H1 (cell line): ENCODE measurements around the gene BCL2. TPM values are rescaled to one million over a fixed set of nuclear protein-coding genes. Genes with fewer than 3 reads are reported as not detected.

Experiments used
- ASH2L ChIP-seq: fragments of 200-600, 300-600 bp; sonication (generic); IDR thresholded peaks from one replicate; pipeline ENCODE4 v1.7.1; 2017; ENCODE audit warnings: low read length
- ATF3 ChIP-seq: IDR thresholded peaks from 2 replicates; pipeline ENCODE4 v1.6.1; 2011; ENCODE audit warnings: low read depth, mild to moderate bottlenecking, low read length; ENCODE audit not compliant: insufficient read depth
- CEBPB ChIP-seq: IDR thresholded peaks from 2 replicates; pipeline ENCODE4 v1.6.1; 2012; ENCODE audit warnings: low read depth, low read length
- CHD1 ChIP-seq: IDR thresholded peaks from 2 replicates; pipeline ENCODE4 v1.6.1; 2012; ENCODE audit warnings: low read depth, low read length, improper control_type of control experiment
- GABPA ChIP-seq: IDR thresholded peaks from 2 replicates; pipeline ENCODE4 v1.6.1; 2011; ENCODE audit warnings: mild to moderate bottlenecking, low read length, moderate library complexity, borderline replicate concordance; ENCODE audit not compliant: insufficient read depth
- GTF2F1 ChIP-seq: IDR thresholded peaks from 2 replicates; pipeline ENCODE4 v1.6.1; 2012; ENCODE audit warnings: low read depth, low read length, improper control_type of control experiment, borderline replicate concordance
- JUND ChIP-seq: IDR thresholded peaks from 2 replicates; pipeline ENCODE4 v1.6.1; 2011; ENCODE audit warnings: mild to moderate bottlenecking, improper control_type of control experiment, low read length
- MAFK ChIP-seq: IDR thresholded peaks from 2 replicates; pipeline ENCODE4 v1.6.1; 2012; ENCODE audit warnings: low read depth, mild to moderate bottlenecking, improper control_type of control experiment, low read length
- POLR2A ChIP-seq, 2 experiments: IDR thresholded peaks; 1 replicate in 1 of 2; 2 replicates in 1 of 2; pipeline ENCODE4 v1.6.1; 2011; ENCODE audit warnings: low read depth in 2 of 2, low read length in 2 of 2, mild to moderate bottlenecking in 2 of 2; ENCODE audit errors: control extremely low read depth in 1 of 2
- POLR2AphosphoS5 ChIP-seq: IDR thresholded peaks from 2 replicates; pipeline ENCODE4 v1.6.1; 2011; ENCODE audit warnings: low read depth, low read length
- RXRA ChIP-seq: IDR thresholded peaks from 2 replicates; pipeline ENCODE4 v1.6.1; 2011; ENCODE audit warnings: low read depth, mild to moderate bottlenecking, low read length, moderate library complexity; ENCODE audit not compliant: insufficient read depth
- SIN3A ChIP-seq, 2 experiments: IDR thresholded peaks in 1 of 2; conservative IDR thresholded peaks in 1 of 2; 2 replicates each; pipeline ENCODE4 v1.6.1; 2011 to 2012; ENCODE audit warnings: low read length in 2 of 2, improper control_type of control experiment in 1 of 2, low read depth in 1 of 2, mild to moderate bottlenecking in 1 of 2
- SIRT6 ChIP-seq: IDR thresholded peaks from one replicate; pipeline ENCODE4 v1.7.1; 2012; ENCODE audit warnings: low read length, inconsistent platforms
- SIX5 ChIP-seq: IDR thresholded peaks from 2 replicates; pipeline ENCODE4 v1.6.1; 2011; ENCODE audit warnings: mild to moderate bottlenecking, low read depth, low read length
- SP2 ChIP-seq: IDR thresholded peaks from 2 replicates; pipeline ENCODE4 v1.6.1; 2012; ENCODE audit warnings: mild to moderate bottlenecking, low read length, inconsistent platforms
- TAF7 ChIP-seq: optimal IDR thresholded peaks from 2 replicates; pipeline ENCODE3; 2011; ENCODE audit warnings: low read depth, mild to moderate bottlenecking, inconsistent platforms, low read length, moderate library complexity, borderline replicate concordance
- TBP ChIP-seq: IDR thresholded peaks from 2 replicates; pipeline ENCODE4 v1.6.1; 2011; ENCODE audit warnings: low read depth, low read length, improper control_type of control experiment
- TCF12 ChIP-seq: IDR thresholded peaks from 2 replicates; pipeline ENCODE4 v1.6.1; 2011; ENCODE audit warnings: low read depth, mild to moderate bottlenecking, low read length
- YY1 ChIP-seq: IDR thresholded peaks from 2 replicates; pipeline ENCODE4 v1.6.1; 2011; ENCODE audit warnings: low read depth, mild to moderate bottlenecking, low read length
- ZNF274 ChIP-seq: IDR thresholded peaks from 2 replicates; pipeline ENCODE4 v1.7.0; 2012; ENCODE audit warnings: low read length, borderline replicate concordance; ENCODE audit errors: extremely low read depth
- polyA plus RNA-seq, 7 experiments: library from polyadenylated mRNA; depleted of rRNA in 3 of 7; stranded (reverse) in 5 of 7; unstranded in 2 of 7; fragments of >200 nt in 5 of 7; fragments of 200-250 nt in 2 of 7; gene quantifications; 1 replicate in 5 of 7; 2 replicates in 1 of 7; 4 replicates in 1 of 7; pipeline versions ENCODE4 v1.2.1 to v1.2.3, GENCODE V29; 2011 to 2013; ENCODE audit warnings: missing spikeins in 2 of 7, mixed read lengths in 2 of 7
- total RNA-seq: library from RNA; stranded (reverse); fragmentation: NEBNext Ultra II Directional; extraction: Animal tissue kit (Norgen Biotek cat#: 25700); gene quantifications from 2 replicates; pipeline ENCODE4 v1.2.1, GENCODE V29; 2021
- TF ChIP-seq, protein P1 (sequence below): IDR thresholded peaks from 2 replicates; pipeline ENCODE4 v1.6.1; 2012; ENCODE audit warnings: low read length, inconsistent platforms
- TF ChIP-seq, protein P2 (sequence below): IDR thresholded peaks from 2 replicates; pipeline ENCODE4 v1.6.1; 2012; ENCODE audit warnings: inconsistent platforms

BCL2 gene
- total and polyA plus RNA-seq, 2 of the 8 experiments (the other 6 are each of a cell fraction or from before 2014, with no cell fraction given): 0.59 to 4.5 TPM

- TF ChIP-seq, protein P1, sequence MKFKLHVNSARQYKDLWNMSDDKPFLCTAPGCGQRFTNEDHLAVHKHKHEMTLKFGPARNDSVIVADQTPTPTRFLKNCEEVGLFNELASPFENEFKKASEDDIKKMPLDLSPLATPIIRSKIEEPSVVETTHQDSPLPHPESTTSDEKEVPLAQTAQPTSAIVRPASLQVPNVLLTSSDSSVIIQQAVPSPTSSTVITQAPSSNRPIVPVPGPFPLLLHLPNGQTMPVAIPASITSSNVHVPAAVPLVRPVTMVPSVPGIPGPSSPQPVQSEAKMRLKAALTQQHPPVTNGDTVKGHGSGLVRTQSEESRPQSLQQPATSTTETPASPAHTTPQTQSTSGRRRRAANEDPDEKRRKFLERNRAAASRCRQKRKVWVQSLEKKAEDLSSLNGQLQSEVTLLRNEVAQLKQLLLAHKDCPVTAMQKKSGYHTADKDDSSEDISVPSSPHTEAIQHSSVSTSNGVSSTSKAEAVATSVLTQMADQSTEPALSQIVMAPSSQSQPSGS: peak; percentile 85; the same call in 1 of the 2 replicates
- TF ChIP-seq SIRT6 (no peak), TAF7 (peak; percentile 52), SIX5 (no peak), TCF12 (no peak), CEBPB (no peak), TBP (peak; percentile 77), RXRA (no peak), SIN3A (conservative IDR thresholded peaks at IDR 0.05 in 1 of 2, IDR thresholded peaks at IDR 0.05 in 1 of 2; ENCODE audit: low read depth in 1 of 2, low read length in 2 of 2) (peak in 1 of 2 experiments; percentile 1; a peak in 1 of 4 replicates), CHD1 (no peak), GTF2F1 (peak; percentile 48; the same call in 1 of the 2 replicates), YY1 (peak; percentile 57), ZNF274 (no peak), MAFK (no peak), POLR2A (IDR thresholded peaks at IDR 0.05; ENCODE audit: control extremely low read depth in 1 of 2, low read depth in 2 of 2, low read length in 2 of 2) (peak; percentile 80 to 87), JUND (no peak; the same call in 1 of the 2 replicates), ASH2L (no peak), POLR2AphosphoS5 (peak; percentile 56), ATF3 (no peak), SP2 (no peak), GABPA (peak; percentile 7; the same call in 1 of the 2 replicates)
- TF ChIP-seq, protein P2, sequence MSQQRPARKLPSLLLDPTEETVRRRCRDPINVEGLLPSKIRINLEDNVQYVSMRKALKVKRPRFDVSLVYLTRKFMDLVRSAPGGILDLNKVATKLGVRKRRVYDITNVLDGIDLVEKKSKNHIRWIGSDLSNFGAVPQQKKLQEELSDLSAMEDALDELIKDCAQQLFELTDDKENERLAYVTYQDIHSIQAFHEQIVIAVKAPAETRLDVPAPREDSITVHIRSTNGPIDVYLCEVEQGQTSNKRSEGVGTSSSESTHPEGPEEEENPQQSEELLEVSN: 0 out of 2 replicates have a peak, but pooled peaks have one; percentile 40
These were observed 47.7 kb upstream of the BCL2 start, which contains the start of gene KDSR (continued) for GRCh38 chr18:63367053-63367953.
